Activated CD8-positive, alpha-beta memory T cell treated with anti-CD3 and anti-CD28 coated beads for 48 hours (primary cell): ENCODE results near the gene TRRAP.

Source experiments
- DNase-seq, 3 experiments: peaks; one replicate each; pipeline ENCODE4 v3.0.0-alpha.2; 2020; ENCODE audit warnings: low read depth in 2 of 3, low spot score in 2 of 3

The TRRAP gene

DNA sequence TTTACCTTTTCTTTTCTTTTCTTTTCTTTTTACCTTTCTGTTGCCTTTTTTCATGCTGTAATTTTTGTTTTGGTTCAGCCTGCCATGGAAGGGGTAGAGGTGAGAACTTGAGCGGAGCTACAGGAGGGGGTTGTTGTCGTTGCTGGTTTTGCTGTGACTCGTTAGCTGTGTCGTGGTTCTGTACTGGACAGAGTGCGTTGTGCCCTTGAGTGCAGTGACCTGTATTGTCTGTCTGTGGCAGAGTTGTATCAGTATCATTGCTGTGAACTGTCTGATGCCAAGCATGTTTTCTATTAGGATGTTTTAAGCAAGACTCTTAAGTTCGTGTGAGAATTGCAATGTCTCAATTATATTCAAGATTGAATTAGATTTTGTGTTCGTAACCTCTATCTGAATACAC, 67.5 kb downstream of the TRRAP start:
- DNase-seq = no peak

DNA sequence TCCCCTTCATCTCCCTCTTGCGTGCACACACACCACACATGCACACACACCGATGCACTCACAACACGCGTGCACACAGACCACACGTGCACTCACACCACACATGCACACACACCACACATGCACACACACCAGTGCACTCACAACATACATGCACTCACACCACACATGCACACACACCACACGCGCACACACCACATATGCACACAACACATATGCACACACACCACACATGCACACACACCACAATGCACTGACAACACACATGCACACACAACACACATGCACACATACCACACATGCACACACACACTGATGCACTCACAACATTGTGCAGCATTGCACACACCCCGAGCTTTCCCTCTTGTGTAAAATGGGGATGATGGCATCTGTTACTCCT, 68.1 kb downstream of the TRRAP start:
- DNase-seq = no peak

DNA sequence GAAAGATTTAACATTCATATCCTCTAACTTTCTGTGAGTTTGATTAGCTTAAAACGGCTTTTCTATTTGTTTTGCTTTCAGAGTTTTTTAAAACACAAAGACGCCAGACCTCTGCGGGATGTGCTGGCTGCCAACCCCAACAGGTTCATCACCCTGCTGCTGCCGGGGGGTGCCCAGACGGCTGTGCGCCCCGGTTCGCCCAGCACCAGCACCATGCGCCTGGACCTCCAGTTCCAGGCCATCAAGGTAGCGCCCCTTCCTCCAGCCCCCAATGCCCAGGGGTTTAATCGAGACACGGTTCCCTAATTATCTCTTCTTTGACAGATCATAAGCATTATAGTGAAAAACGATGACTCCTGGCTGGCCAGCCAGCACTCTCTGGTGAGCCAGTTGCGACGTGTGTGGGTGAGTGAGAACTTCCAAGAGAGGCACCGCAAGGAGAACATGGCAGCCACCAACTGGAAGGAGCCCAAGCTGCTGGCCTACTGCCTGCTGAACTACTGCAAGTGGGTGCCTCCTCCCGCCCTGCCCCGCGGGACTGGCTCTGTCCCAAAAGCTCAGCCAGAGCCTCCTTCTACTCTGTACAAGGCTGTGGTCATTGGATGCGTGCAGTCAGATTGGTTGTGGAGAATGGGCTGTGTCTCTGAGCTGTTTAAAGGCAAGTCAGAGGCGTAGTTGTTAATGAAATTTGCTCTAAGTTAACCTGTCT, 71.2 kb downstream of the TRRAP start:
- DNase-seq = no peak

DNA sequence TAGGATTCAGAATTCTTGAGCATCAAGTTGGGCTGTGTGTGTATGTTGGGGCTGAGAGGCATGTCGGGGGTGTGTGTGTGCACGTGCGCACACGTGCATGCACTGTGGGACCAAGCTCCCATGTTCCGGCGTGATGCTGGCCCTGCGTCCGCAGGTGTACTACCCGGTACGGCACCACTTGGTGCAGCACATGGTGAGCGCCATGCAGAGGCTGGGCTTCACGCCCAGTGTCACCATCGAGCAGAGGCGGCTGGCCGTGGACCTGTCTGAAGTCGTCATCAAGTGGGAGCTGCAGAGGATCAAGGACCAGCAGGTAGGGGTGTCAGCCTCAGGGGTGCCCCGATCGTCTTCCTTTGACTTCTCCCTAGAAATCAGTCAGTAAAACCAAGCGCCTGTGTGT, 77.7 kb downstream of the TRRAP start:
- no peak for DNase-seq

DNA sequence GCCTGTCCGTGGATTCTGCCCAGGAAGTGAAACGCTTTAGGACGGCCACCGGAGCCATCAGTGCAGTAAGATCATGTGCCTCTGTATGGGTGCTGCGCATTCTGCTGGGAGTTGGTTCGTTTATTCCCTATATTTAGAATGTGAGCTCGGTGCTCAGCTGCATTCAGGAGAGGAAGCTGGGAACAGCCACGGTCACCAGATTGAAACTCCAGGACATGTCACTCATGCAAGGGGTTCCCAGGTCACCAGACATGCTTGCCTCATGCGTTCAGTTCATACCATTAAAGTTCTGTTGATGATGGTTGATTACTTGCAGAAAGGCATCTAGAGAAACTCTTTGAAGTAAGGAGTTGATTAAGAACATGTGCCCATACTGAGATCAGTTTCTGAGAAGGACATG, 78.1 kb downstream of the TRRAP start:
- no peak for DNase-seq

DNA sequence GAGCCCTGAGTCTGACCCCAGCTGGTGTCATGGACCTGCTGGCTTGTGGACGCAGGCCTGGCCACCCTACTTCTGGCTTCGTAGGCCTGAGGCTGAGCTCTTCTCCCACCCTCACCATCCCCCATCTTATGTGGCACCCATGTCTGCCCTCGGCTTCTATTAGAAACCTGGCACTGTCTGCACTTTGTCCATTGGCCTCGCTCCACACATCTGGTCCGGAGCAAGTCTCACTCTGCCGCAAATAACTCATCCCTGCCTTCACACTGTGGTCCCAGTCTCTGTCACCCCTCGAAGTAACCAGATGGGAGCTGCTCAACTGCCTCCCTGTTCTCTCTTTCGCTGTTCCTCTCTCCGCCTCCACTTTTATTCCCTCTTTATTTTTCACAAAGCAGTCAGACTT, 78.6 kb downstream of the TRRAP start:
- DNase-seq = no peak

DNA sequence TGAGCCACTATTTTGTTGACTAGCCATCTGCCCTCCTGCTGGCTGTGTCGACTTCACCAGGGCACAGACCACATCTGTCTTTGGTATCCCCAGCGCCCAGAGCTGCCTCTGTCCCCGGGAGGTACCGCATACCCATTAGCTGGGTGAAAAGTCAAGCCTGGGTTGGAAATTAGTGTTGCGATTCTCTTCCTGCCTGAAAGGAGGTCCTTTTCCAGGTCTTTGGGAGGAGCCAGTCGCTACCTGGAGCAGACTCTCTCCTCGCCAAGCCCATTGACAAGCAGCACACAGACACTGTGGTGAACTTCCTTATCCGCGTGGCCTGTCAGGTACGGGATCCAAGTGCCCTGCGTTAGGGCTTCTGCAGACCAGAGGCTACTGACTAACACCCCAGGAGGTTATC, 79.4 kb downstream of the TRRAP start:
- DNase-seq = no peak

DNA sequence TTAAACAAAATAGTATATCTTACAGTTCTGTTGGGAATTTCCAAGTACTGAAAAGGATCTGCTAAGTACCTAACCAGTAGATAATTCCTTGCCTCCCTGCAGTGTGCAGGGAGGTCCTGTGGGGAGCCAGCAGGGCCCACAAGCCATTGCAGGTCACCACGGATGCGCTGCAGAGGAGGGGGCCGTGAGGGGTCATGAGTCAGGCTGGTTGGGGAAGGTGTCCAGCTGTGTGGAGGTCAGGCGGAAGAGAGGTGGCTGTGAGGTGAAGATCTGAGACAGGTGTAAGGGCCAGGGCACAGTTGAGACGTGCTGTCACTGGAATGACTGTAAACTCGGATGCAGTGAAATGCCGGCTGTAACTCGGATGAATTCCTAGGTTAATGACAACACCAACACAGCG, 80.6 kb downstream of the TRRAP start:
- DNase-seq = no peak

DNA sequence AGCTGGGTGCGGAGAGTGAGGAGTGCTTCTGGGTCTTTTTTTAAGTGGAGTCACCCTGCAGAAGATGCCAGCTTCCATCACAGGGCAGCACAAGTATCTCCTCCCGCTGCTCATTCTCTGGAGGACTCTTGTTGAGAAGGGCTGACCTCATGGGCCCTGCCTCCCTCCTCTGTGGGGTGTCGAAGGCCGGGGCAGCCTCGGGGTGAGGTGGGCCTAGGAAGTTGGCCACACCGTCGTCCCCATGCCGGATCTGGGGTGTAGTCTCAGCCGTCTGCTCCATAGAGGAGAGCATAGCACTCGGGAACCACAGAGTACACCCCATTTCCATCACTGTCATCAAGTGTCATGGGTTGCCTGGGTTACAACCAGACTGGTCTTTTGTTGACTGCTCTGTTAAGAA, 85.0 kb downstream of the TRRAP start:
- DNase-seq = no peak

DNA sequence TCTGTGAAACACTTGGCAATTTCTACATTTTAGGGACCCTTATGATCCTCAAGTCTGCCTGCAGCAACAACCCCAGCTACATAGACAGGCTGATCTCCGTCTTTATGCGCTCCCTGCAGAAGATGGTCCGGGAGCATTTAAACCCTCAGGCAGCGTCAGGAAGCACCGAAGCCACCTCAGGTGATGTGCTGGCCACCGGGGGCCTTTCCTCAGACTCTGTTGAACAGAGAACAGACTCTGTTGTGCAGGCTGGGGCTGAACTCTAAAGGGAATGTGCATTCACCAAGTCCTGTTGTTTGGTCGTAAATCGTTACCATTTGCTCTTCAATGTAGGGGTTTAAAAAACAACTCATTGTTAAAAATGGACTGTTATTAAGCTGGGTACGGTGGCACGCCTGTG, 86.3 kb downstream of the TRRAP start:
- no peak for DNase-seq

DNA sequence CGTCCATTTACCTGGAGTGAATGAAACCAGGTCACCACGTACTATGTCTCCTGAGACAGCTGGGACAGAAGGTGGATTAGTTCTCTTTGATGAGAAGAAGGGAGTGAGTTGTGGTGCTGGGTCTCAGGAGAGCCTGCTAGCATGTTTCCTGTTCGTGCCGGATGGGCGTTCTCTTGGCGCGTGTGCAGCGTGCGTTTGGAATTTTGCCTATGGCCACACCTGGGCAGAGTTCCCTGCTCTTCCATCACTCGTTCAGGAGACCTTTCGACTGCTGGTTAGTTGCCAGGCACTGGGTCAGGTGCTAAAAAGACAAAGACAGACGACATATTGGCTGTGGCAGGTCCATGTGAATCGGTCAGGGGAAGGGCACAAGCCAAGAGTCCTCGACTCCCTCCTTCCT, 90.3 kb downstream of the TRRAP start:
- DNase-seq = no peak

DNA sequence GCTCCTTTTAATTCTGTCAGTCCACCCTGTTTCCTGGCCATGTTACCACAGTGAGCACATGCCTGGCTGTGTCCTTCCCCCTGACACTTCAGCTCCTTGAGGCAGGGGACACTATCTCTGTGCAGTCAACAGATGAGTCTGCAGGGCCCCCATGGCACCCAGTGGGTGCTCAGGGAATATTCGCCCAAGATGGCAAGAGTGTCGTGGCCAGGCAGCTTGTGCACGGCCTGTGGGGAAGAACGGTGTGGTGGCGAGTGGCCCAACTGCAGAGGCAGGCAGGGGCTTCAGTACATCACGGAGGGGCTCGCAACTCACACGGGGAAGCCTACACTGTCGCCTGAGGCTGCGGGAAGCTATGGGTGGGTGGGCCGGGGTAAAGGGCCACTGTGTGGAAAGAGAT, 91.1 kb downstream of the TRRAP start:
- no peak for DNase-seq

DNA sequence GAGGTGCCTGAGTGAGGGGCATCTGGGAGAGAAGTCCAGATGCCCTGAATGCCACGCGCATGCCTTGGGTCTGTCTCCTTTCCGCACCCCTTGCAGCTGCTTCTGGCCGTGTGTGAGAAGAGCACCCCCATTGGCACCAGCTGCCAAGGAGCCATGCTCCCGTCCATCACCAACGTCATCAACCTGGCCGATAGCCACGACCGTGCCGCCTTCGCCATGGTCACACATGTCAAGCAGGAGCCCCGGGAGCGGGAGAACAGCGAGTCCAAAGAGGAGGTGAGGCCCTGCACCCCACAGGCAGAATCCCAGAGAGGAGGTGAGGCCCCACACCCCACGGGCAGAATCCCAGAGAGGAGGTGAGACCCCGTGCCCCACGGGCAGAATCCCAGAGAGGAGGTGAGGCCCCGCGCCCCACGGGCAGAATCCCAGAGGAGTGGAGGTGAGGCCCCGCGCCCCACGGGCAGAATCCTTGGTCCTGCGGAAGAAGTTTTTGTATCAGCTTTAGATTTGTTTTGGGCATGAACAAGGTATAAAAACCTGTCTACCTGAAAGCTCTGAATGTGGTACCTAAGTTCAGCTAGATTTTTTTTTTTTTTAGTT, 91.8 kb downstream of the TRRAP start:
- no peak for DNase-seq

DNA sequence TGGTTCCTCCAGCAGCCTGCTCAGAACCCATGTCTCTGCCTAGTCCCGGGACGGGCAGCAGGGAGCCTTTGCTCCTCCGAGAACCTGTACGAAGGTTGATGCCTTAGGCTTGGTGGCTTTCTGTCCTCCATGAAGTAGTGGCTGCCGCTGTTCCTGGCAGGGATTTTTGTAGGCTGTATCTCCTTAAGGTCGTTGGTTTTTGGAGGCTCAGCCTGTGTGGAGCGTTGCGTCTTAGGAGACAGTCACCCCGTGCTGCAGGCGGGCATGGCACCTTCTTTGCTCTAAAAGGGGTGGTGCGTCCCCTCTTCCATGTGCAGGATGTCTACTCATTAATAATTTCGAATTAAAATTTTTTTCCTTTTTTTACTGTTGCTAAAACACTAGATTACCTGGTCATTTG, 92.5 kb downstream of the TRRAP start:
- DNase-seq = no peak

DNA sequence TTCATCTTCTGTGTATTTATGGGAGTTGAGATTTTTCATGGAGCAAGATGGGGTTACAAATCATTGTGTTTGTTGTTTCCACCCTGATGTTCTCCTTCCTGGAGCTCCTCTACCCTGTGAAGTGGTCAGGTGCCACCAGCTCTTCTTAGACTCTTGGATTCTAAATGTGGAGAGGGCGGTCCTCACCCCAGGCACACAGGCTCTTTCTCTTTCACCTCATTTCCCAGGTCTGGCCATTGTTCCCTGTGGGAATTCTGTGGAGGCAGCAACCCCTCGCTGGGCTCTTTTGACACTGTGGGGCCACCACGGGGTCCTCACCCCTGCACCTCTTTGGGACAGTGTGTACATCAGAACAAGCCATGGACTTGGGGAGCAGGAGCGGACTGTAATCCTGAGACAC, 95.9 kb downstream of the TRRAP start:
- DNase-seq = no peak

DNA sequence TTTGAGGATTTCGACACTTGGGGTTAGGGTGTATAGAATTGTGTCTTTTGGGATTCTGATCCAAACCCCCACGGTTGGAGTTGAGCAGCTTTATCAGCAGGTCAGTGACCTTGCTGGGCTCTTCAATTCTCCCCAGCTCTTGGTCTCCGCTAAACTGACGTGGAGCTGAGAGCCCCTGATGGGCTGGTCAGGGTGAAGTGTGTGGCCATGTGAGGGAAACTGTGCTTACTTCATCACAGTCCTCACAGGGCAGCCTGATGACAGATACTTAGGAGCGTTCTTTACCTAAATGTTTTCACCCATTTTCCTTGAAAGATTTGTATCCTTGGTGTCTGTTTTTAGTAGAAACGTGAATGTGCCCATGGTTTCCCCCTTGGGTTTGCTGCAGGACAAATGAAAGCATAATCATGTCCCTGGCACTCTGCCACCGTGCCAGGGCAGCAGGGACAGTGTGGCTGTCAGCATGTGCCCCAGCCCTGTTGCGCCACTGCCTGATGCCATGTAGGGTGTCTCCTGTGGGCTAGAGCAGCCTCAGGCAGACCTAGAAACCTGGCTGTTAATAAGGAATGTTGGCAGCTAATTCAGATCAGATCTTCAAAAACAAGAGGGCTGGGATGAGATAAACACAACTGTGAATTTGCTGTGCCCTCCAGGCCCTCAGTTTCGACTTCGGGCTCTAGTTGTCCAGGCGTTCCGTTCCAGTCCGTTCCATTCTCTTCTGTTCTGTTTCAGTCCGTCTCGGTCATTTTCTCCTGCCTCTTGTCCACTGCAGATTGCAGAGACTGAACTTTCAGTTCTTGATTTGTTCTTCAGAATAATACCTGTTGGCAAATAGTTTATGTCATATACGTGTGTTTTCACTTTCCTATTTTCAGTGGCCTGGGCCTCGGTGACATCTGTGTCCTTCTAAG, 96.8 kb downstream of the TRRAP start:
- no peak for DNase-seq

DNA sequence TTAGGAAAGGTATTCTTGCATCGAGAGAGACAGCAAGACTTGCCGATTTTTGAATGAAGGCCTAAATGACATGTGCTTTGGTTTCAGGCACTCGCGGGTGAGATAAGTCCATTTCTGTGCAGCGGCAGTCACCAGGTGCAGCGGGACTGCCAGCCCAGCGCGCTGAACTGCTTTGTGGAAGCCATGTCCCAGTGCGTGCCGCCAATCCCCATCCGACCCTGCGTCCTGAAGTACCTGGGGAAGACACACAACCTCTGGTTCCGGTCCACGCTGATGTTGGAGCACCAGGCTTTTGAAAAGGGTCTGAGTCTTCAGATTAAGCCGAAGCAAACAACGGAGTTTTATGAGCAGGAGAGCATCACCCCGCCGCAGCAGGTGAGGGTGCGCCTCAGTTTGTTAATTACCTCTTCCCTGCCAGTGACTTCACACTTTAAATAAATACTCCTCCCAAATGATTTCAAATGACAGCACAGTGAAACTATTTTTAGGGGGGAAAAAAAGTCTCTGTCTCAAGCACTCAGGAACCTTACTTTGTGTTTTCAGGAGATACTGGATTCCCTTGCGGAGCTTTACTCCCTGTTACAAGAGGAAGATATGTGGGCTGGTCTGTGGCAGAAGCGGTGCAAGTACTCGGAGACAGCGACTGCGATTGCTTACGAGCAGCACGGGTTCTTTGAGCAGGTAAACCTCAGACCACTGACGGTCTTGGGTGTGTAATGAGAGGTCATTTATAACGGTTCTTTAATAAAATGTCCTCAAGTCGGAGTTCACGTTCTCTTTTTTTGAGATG, 98.3 kb downstream of the TRRAP start:
- DNase-seq = no peak

DNA sequence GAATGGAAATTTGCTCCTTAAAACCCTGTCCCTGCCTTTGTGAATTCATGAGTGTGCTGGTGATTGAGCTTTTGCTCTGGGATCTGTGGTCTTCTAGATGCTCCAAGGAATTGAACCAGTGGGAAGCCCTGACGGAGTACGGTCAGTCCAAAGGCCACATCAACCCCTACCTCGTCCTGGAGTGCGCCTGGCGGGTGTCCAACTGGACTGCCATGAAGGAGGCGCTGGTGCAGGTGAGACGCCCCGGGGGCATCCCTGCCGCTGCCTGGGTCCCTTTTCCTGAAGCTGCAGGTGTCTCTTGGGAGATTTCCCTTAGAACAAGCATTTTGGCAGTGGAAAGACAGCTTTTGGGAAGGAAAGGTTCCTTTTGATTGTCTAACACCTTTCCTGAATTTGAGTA, 100.3 kb downstream of the TRRAP start:
- no peak for DNase-seq

DNA sequence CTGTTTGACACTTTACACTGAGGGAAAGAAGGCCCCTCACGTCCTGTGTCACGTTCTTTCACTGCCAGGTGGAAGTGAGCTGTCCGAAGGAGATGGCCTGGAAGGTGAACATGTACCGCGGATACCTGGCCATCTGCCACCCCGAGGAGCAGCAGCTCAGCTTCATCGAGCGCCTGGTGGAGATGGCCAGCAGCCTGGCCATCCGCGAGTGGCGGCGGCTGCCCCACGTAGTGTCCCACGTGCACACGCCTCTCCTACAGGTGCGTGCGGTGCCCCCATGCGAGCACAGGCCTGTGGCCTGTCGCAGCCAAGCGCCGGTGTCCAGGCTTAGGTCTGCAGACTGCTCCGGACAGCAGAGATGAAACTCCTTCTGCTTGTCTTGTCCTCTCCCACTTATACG, 103.4 kb downstream of the TRRAP start:
- no peak for DNase-seq

DNA sequence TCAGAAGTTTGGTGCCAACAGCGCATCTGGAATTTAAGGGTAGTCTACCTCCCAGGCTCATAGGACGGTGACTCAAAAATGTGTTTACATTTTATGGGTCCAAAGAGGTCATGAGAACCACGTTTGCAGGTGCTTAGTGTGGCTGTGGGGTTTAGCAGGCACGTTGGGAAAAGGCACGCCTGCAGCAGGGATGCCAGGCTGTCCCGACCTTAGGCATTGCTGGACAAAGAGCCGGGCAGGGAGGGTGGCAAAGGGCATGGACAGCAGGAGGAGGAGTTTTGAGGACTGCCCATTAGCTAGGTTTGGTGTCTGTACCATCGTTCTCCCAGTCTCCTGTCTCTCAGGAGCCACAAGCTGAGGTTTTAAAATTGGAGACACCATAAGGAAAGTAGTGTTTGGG, 104.4 kb downstream of the TRRAP start:
- DNase-seq = no peak

DNA sequence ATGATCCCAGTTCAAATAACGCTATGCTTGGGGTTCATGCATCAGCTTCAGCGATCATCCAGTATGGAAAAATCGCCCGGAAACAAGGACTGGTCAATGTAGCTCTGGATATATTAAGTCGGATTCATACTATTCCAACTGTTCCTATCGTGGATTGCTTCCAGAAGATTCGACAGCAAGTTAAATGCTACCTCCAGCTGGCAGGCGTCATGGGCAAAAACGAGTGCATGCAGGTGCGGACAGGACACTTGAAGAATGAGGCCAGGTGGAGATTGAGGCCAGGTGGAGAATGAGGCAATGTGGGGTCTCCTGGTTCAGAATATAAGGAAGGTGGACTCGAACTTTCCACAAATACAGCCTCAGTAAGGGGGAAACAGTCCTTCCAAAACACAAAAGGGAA, 105.8 kb downstream of the TRRAP start:
- DNase-seq = no peak

DNA sequence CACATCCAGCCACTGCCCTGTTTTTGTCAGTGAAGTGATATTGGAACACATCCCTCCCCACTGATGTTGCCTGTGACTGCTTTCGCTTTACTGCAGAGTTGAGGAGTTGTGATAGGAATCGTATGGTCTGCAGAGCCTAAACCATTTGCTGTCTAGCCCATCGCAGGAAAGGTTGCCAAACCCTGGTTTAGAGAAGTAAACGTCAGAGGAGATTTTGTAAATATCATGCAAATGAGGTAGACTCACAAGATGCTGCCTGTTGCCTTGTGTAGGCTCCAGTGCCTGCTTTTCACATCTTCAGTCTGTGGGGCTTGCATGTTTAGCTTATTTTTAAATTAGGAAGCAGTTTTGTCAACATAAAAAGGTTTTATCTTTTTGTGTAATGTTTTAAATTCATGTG, 107.1 kb downstream of the TRRAP start:
- no peak for DNase-seq
